Ovary (tissue), 9 donors: ENCODE data around the gene EVL. TPM values are rescaled to one million over a fixed set of nuclear protein-coding genes. Genes with fewer than 3 reads are reported as not detected.

Experiments used
- DNase-seq, 5 donors: peaks; one replicate each; pipeline ENCODE4 v3.0.0-alpha.2; 2019 to 2020
- H3K27ac ChIP-seq, 2 donors: fragments of 200-600 bp; one replicate each; pipeline versions ENCODE4 v1.5.1 to v1.8.0; 2019 to 2022
- H3K27me3 ChIP-seq: fragments of 200-600 bp; one replicate; pipeline ENCODE4 v1.8.0; 2022
- H3K36me3 ChIP-seq: fragments of 200-600 bp; sonication (generic); one replicate; pipeline ENCODE4 v1.5.1; 2019
- H3K4me1 ChIP-seq: one replicate; pipeline ENCODE4 v1.8.1; 2013; ENCODE audit warnings: mild to moderate bottlenecking, moderate library complexity; ENCODE audit not compliant: insufficient read depth
- H3K4me3 ChIP-seq: fragments of 200-600 bp; sonication (generic); one replicate; pipeline ENCODE4 v1.5.1; 2017
- H3K9me3 ChIP-seq, 2 donors: fragments of 200-600 bp in 1 of 2; sonication (generic) in 1 of 2; one replicate each; pipeline versions ENCODE4 v1.5.1 to v1.8.1; 2013 to 2019; ENCODE audit warnings: mild to moderate bottlenecking in 1 of 2, moderate library complexity in 1 of 2
- EP300 ChIP-seq: sonication (generic); formaldehyde crosslinking; IDR thresholded peaks from one replicate; pipeline ENCODE4 v1.6.1; 2017; ENCODE audit warnings: antibody characterized with exemption
- POLR2A ChIP-seq: fragments of 450-650 bp; IDR thresholded peaks from one replicate; pipeline ENCODE4 v1.6.1; 2017; ENCODE audit warnings: antibody characterized with exemption, mild to moderate bottlenecking, moderate library complexity
- WGBS, 3 donors: extraction: QIAGEN DNeasy Blood & Tissue Kit in 1 of 3; methylation state at CpG; one replicate each; pipeline versions ENCODE4 v1.1.5 to v1.1.7; 2013 to 2017; 5-methylcytosine and 5-hydroxymethylcytosine counted together
- intact Hi-C, 4 donors: fragments of 100-400 bp; cut with DNase I; formaldehyde crosslinking; loops; one replicate each; pipeline versions ENCODE4 v1.11.0 to v1.15.1; 2022 to 2023
- polyA plus RNA-seq, 2 donors: library from polyadenylated mRNA; stranded (reverse); fragments of 200-250 nt in 1 of 2; fragments of 350-450 nt in 1 of 2; fragmentation: Illumina TruSeq in 1 of 2; extraction: RNeasy Lipid Tissue Mini Kit (QIAGEN cat#74804) in 1 of 2; gene quantifications; one replicate each; pipeline ENCODE4 v1.2.3, GENCODE V29; 2013 to 2014
- total RNA-seq, 7 donors: library from RNA; depleted of rRNA in 2 of 7; stranded (reverse); fragments of >200 nt in 2 of 7; fragmentation: NEBNext Ultra II Directional in 3 of 7; extraction: Animal tissue kit (Norgen Biotek cat#: 25700) in 3 of 7; gene quantifications; one replicate each; pipeline versions ENCODE4 v1.1.0 to v1.2.4, GENCODE V29; 2016 to 2023
- TF ChIP-seq, protein P1 (sequence below), 3 donors: fragments of 450-650 bp in 2 of 3; fragments of 200-600 bp in 1 of 3; IDR thresholded peaks; one replicate each; pipeline versions ENCODE4 v1.5.1 to v1.8.0; 2016 to 2022; ENCODE audit warnings: antibody characterized with exemption in 3 of 3, mild to moderate bottlenecking in 1 of 3
- donor health status: DM: no; HTN: no; CAD: no; lungs with moderate emphysema.
- donor health status: DM: no; HTN: no; CAD: no.
- donor health status: Bipolar disorder and iron deficiency.
- donor health status: DM: yes; HTN: yes; CAD: no.
- donor health status: DM: no; HTN: no; CAD: no.
- donor health status: DM: yes; HTN: yes; CAD: no.

The EVL gene
- total and polyA plus RNA-seq, 9 donors, result 41.0 to 105 (median 66.1) TPM

- H3K27ac ChIP-seq, result no peak overlapping the region
- DNase-seq, result no peak
- intact Hi-C loops, result no loop called here
- no peaks in the 10 kb centered on the region for H3K27me3 ChIP-seq
- WGBS, 3 donors, result 93 to 96% (median 93%) methylated on average over 3 of the region's 3 CpGs
- H3K4me1 ChIP-seq, result no peaks in the 10 kb centered on the region
- no peaks in the 10 kb centered on the region for H3K9me3 ChIP-seq
- H3K4me3 ChIP-seq, result no peak overlapping the region
- no peaks in the 10 kb centered on the region for H3K36me3 ChIP-seq
- TF ChIP-seq POLR2A (no peak), EP300 (no peak)
- TF ChIP-seq, protein P1, sequence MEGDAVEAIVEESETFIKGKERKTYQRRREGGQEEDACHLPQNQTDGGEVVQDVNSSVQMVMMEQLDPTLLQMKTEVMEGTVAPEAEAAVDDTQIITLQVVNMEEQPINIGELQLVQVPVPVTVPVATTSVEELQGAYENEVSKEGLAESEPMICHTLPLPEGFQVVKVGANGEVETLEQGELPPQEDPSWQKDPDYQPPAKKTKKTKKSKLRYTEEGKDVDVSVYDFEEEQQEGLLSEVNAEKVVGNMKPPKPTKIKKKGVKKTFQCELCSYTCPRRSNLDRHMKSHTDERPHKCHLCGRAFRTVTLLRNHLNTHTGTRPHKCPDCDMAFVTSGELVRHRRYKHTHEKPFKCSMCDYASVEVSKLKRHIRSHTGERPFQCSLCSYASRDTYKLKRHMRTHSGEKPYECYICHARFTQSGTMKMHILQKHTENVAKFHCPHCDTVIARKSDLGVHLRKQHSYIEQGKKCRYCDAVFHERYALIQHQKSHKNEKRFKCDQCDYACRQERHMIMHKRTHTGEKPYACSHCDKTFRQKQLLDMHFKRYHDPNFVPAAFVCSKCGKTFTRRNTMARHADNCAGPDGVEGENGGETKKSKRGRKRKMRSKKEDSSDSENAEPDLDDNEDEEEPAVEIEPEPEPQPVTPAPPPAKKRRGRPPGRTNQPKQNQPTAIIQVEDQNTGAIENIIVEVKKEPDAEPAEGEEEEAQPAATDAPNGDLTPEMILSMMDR (IDR thresholded peaks at IDR 0.05), result no peak
Measured at GRCh38 chr14:100088226-100088625, 23.0 kb downstream of the EVL start.

GRCh38 chr14:100091386-100091785 lies 26.2 kb downstream of the EVL start:
- H3K27ac ChIP-seq, result no peak overlapping the region
- intact Hi-C loops, result no loop called here
- H3K4me3 ChIP-seq, result no peak overlapping the region
- no peaks in the 10 kb centered on the region for H3K27me3 ChIP-seq
- no peaks in the 10 kb centered on the region for H3K36me3 ChIP-seq
- H3K9me3 ChIP-seq, result no peaks in the 10 kb centered on the region
- H3K4me1 ChIP-seq, result no peaks in the 10 kb centered on the region
- no peak for DNase-seq
- no peak for TF ChIP-seq EP300
- WGBS, 3 donors, result 86 to 94% (median 92%) methylated on average over 7 of the region's 7 CpGs

DNA sequence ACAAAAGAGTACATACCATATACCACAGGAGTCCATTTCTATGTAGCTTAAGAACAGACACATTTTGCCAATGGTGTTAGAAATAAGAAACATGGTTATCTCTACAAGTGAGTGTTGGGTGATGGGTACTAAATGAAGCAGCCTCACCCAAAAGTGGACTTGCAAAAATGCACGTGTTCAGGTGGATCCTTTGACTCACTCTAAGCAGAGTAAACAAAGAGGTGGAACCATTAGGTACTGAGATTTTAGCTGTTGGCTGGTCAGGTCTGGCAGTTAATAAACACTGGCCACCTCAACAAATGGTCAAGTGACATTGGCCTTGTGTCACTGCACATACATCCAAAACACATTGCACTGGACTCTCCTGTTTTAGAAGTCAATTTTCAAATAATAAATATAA lies 27.6 kb downstream of the EVL start:
- TF ChIP-seq EP300 (no peak), POLR2A (no peak)
- TF ChIP-seq, protein P1 (IDR thresholded peaks at IDR 0.05), result no peak
- no peak for DNase-seq
- Histone ChIP-seq H3K4me3 (no peak overlapping the region), H3K36me3 (no peaks in the 10 kb centered on the region), H3K27me3 (no peaks in the 10 kb centered on the region), H3K4me1 (no peaks in the 10 kb centered on the region), H3K27ac (no peak overlapping the region), H3K9me3 (no peaks in the 10 kb centered on the region)
- WGBS, 3 donors, result 75 to 82% (median 78%) methylated on average over 1 of the region's 1 CpG
- intact Hi-C loops, result no loop called here

GRCh38 chr14:100093319-100093718 lies 28.1 kb downstream of the EVL start:
- 86 to 89% (median 87%) methylated on average over 6 of the region's 6 CpGs for WGBS, 3 donors
- intact Hi-C loops, result no loop called here
- no peak overlapping the region for H3K27ac ChIP-seq

GRCh38 chr14:100096656-100097055 lies 31.4 kb downstream of the EVL start:
- Histone ChIP-seq H3K27ac (no peak overlapping the region), H3K27me3 (no peaks in the 10 kb centered on the region), H3K36me3 (no peaks in the 10 kb centered on the region), H3K4me1 (peaks cover 2% of the 10 kb centered on the region), H3K9me3 (no peaks in the 10 kb centered on the region), H3K4me3 (no peak overlapping the region)
- 88 to 93% (median 90%) methylated on average over 3 of the region's 3 CpGs for WGBS, 3 donors
- DNase-seq, result no peak
- intact Hi-C loops, result no loop called here
- TF ChIP-seq POLR2A (no peak), EP300 (no peak)
- TF ChIP-seq, protein P1 (IDR thresholded peaks at IDR 0.05), result no peak

More at GRCh38 chr14:100093319-100093718, 28.1 kb downstream of the EVL start:
- Histone ChIP-seq H3K4me3 (no peak overlapping the region), H3K4me1 (no peaks in the 10 kb centered on the region), H3K27me3 (no peaks in the 10 kb centered on the region), H3K36me3 (no peaks in the 10 kb centered on the region), H3K9me3 (no peaks in the 10 kb centered on the region)
- no peak for DNase-seq
- TF ChIP-seq EP300 (no peak), POLR2A (no peak)
- TF ChIP-seq, protein P1 (IDR thresholded peaks at IDR 0.05), result no peak
